Measurements from ENCODE around the gene KLHL35.

- TF ChIP-seq CTCF (IDR thresholded peaks at IDR 0.05; ENCODE audit: insufficient read depth, low read length) = no peak
- TF ChIP-seq REST (IDR thresholded peaks at IDR 0.05; ENCODE audit: insufficient replicate concordance, low read depth) = no peak
- no peak for TF ChIP-seq POLR2AphosphoS5 (IDR thresholded peaks at IDR 0.05; ENCODE audit: low read depth)
- TF ChIP-seq SPI1 (IDR thresholded peaks at IDR 0.05; ENCODE audit: borderline replicate concordance, low read depth) = no peak
- TF ChIP-seq GABPA (IDR thresholded peaks at IDR 0.05; ENCODE audit: low read depth) = no peak
Observed at GRCh38 chr11:75456596-75457183, 23.7 kb upstream of the KLHL35 start.
